Measurements from ENCODE around the gene PDE8B.

PDE8B gene

GRCh38 chr5:77209495-77210090 lies 887 bp upstream of the PDE8B start:
- TF ChIP-seq CTCF (IDR thresholded peaks at IDR 0.05; ENCODE audit: low read depth, low read length): no peak
- H3K4me3 ChIP-seq (ENCODE audit: low read depth, low read length): no peak overlapping the region

GRCh38 chr5:77210964-77211690 lies 647 bp downstream of the PDE8B start:
- H3K4me3 ChIP-seq (ENCODE audit: low read depth, low read length): no peak overlapping the region
- TF ChIP-seq CTCF (IDR thresholded peaks at IDR 0.05; ENCODE audit: low read depth, low read length): no peak

- H3K4me3 ChIP-seq (ENCODE audit: low read depth, low read length): no peak overlapping the region
- no peak for TF ChIP-seq CTCF (IDR thresholded peaks at IDR 0.05; ENCODE audit: low read depth, low read length)
Observed at GRCh38 chr5:77211691-77212047, 1.2 kb downstream of the PDE8B start.

- H3K4me3 ChIP-seq (ENCODE audit: low read depth, low read length): no peak overlapping the region
- TF ChIP-seq CTCF (IDR thresholded peaks at IDR 0.05; ENCODE audit: low read depth, low read length): no peak
Observed at GRCh38 chr5:77213601-77214000, 3.1 kb downstream of the PDE8B start.

- no peak for TF ChIP-seq CTCF (IDR thresholded peaks at IDR 0.05; ENCODE audit: low read depth, low read length)
- H3K4me3 ChIP-seq (ENCODE audit: low read depth, low read length): no peak overlapping the region
Observed at GRCh38 chr5:77214151-77214550, 3.7 kb downstream of the PDE8B start.

GRCh38 chr5:77218263-77218662 lies 7.8 kb downstream of the PDE8B start:
- TF ChIP-seq CTCF (IDR thresholded peaks at IDR 0.05; ENCODE audit: low read depth, low read length): no peak
- H3K4me3 ChIP-seq (ENCODE audit: low read depth, low read length): no peak overlapping the region

- no peak for TF ChIP-seq CTCF (IDR thresholded peaks at IDR 0.05; ENCODE audit: low read depth, low read length)
Observed at GRCh38 chr5:77221115-77221514, 10.6 kb downstream of the PDE8B start.

More at GRCh38 chr5:77221115-77221514, 10.6 kb downstream of the PDE8B start:
- H3K4me3 ChIP-seq (ENCODE audit: low read depth, low read length): no peak overlapping the region
